ENCODE data around the gene MAPK1IP1L.
"Not testable (repeated sequence)": the region's sequence is repeated elsewhere in the genome, so short reads cannot be mapped to it uniquely, and the experiment has no call there.

Gene MAPK1IP1L

GRCh38 chr14:55057919-55058318 lies 6.5 kb downstream of the MAPK1IP1L start:
- DNase-seq = no peak

GRCh38 chr14:55059333-55059732 lies 7.9 kb downstream of the MAPK1IP1L start:
- DNase-seq = no peak

GRCh38 chr14:55062517-55063351 lies 11.3 kb downstream of the MAPK1IP1L start:
- DNase-seq = no peak

- DNase-seq = not testable (repeated sequence)
These were observed 13.4 kb downstream of the MAPK1IP1L start for GRCh38 chr14:55064896-55065295.

GRCh38 chr14:55065411-55065810 lies 14.0 kb downstream of the MAPK1IP1L start:
- no peak for DNase-seq

GRCh38 chr14:55066223-55066622 lies 14.8 kb downstream of the MAPK1IP1L start:
- no peak for DNase-seq

GRCh38 chr14:55070981-55071411 lies 19.5 kb downstream of the MAPK1IP1L start:
- no peak for DNase-seq

- no peak for DNase-seq
These were observed 20.6 kb downstream of the MAPK1IP1L start for GRCh38 chr14:55071870-55072640.

GRCh38 chr14:55073856-55074255 lies 22.4 kb downstream of the MAPK1IP1L start:
- DNase-seq = no peak

GRCh38 chr14:55074662-55075061 lies 23.2 kb downstream of the MAPK1IP1L start:
- DNase-seq = no peak

- DNase-seq = no peak
These were observed 24.3 kb downstream of the MAPK1IP1L start for GRCh38 chr14:55075628-55076175.

GRCh38 chr14:55077170-55078151 lies 26.0 kb downstream of the MAPK1IP1L start:
- DNase-seq = no peak

GRCh38 chr14:55079961-55080360 lies 28.5 kb downstream of the MAPK1IP1L start:
- DNase-seq = not testable (repeated sequence)

GRCh38 chr14:55084401-55085059 lies 33.1 kb downstream of the MAPK1IP1L start:
- DNase-seq = no peak

GRCh38 chr14:55085060-55085660 lies 33.7 kb downstream of the MAPK1IP1L start:
- peak; percentile 90 to 91 for DNase-seq

GRCh38 chr14:55086938-55087337 lies 35.5 kb downstream of the MAPK1IP1L start:
- no peak for DNase-seq

- no peak for DNase-seq
These were observed 36.9 kb downstream of the MAPK1IP1L start for GRCh38 chr14:55088356-55088755.

GRCh38 chr14:55092341-55092740 lies 40.9 kb downstream of the MAPK1IP1L start:
- no peak for DNase-seq

GRCh38 chr14:55094292-55095157 lies 43.1 kb downstream of the MAPK1IP1L start:
- DNase-seq = no peak

GRCh38 chr14:55097881-55098560 lies 46.6 kb downstream of the MAPK1IP1L start:
- no peak for DNase-seq

Data from NCI-H526 (cell line).